Panc1 (cell line): Measurements from ENCODE around the gene ZRANB2. TPM values are rescaled to one million over a fixed set of nuclear protein-coding genes. Genes with fewer than 3 reads are reported as not detected.

ENCODE experiments used
- ATAC-seq: fragments of 200-7000 bp; cut with Tn5 transposase; 2 replicates; pipeline ENCODE4 v1.9.1; 2020; ENCODE audit warnings: mild to moderate bottlenecking, moderate library complexity
- BruUV-seq: library from RNA; stranded (reverse); fragments of 400-500 nt; replicated peaks from 2 replicates; lab custom pipeline; 2021; lab: Mats Ljungman, UMichigan
- CTCF ChIA-PET: fragments of 300-600 bp; sonication (Branson Sonifier 250); formaldehyde crosslinking; loops from one replicate; lab custom pipeline; 2022; ENCODE audit warnings: antibody characterized with exemption; lab: Charles Lee
- POLR2A ChIA-PET: fragments of 300-600 bp; sonication (Branson Sonifier 250); formaldehyde crosslinking; loops from one replicate; lab custom pipeline; 2022; ENCODE audit warnings: antibody characterized with exemption; lab: Charles Lee
- DNase-seq: peaks from one replicate; pipeline ENCODE4 v3.0.0-alpha.2; 2010; ENCODE audit warnings: low read depth, low spot score
- H3K27ac ChIP-seq: 2 replicates; pipeline ENCODE4 v1.5.1; 2011; ENCODE audit warnings: mild to moderate bottlenecking, low read length, inconsistent platforms
- H3K27me3 ChIP-seq: fragments of 200-500 bp; sonication (Bioruptor generic); 2 replicates; pipeline ENCODE4 v1.6.0; 2014; ENCODE audit warnings: low read length, inconsistent platforms; ENCODE audit not compliant: control insufficient read depth, insufficient read depth
- H3K36me3 ChIP-seq: fragments of 200-500 bp; sonication (Bioruptor generic); 2 replicates; pipeline ENCODE4 v1.5.1; 2014; ENCODE audit warnings: inconsistent platforms, mild to moderate bottlenecking, low read length, moderate library complexity; ENCODE audit not compliant: control insufficient read depth, insufficient read depth
- H3K4me1 ChIP-seq: 2 replicates; pipeline ENCODE4 v1.5.1; 2011; ENCODE audit warnings: inconsistent platforms, mild to moderate bottlenecking, low read length, moderate library complexity; ENCODE audit not compliant: control insufficient read depth, insufficient read depth
- H3K4me3 ChIP-seq, 2 experiments: 2 replicates each; pipeline ENCODE4 v1.5.1; 2011 to 2012; ENCODE audit warnings: low read depth in 2 of 2, low read length in 2 of 2, mild to moderate bottlenecking in 2 of 2, inconsistent platforms in 1 of 2, moderate library complexity in 1 of 2
- H3K9me3 ChIP-seq: fragments of 200-500 bp; sonication (Bioruptor generic); 2 replicates; pipeline ENCODE4 v1.5.1; 2014; ENCODE audit warnings: low read depth, mild to moderate bottlenecking, inconsistent platforms, low read length, moderate library complexity; ENCODE audit not compliant: control insufficient read depth, insufficient read depth
- CTCF ChIP-seq: fragments of 450-650 bp; IDR thresholded peaks from 2 replicates; pipeline ENCODE4 v1.5.1; 2017; ENCODE audit warnings: mild to moderate bottlenecking
- POLR2AphosphoS5 ChIP-seq: IDR thresholded peaks from 2 replicates; pipeline ENCODE4 v1.6.1; 2012; ENCODE audit warnings: mild to moderate bottlenecking, low read depth, low read length, moderate library complexity
- SIN3A ChIP-seq: IDR thresholded peaks from 2 replicates; pipeline ENCODE4 v1.6.1; 2012; ENCODE audit warnings: low read depth, mild to moderate bottlenecking, low read length, moderate library complexity, borderline replicate concordance; ENCODE audit not compliant: insufficient read depth
- TCF7L2 ChIP-seq: IDR thresholded peaks from 2 replicates; pipeline ENCODE4 v1.6.1; 2011; ENCODE audit warnings: mild to moderate bottlenecking, low read depth, low read length, inconsistent platforms
- in situ Hi-C: cut with HindIII; loops from 2 replicates; pipeline ENCODE4 v1.10.0; 2016; ENCODE audit warnings: low sequenced_read_pairs, low pct_unique_long_range_greater_than_20kb
- intact Hi-C: fragments of 100-400 bp; cut with micrococcal nuclease; formaldehyde crosslinking; loops from one replicate; pipeline ENCODE4 v1.10.0; 2022; ENCODE audit not compliant: unreplicated experiment
- total RNA-seq: library from RNA; stranded (reverse); gene quantifications from one replicate; pipeline ENCODE4 v1.2.1, GENCODE V29; 2021; ENCODE audit not compliant: unreplicated experiment
- TF ChIP-seq, protein P1 (sequence below), 2 experiments: IDR thresholded peaks; 2 replicates each; pipeline ENCODE4 v1.6.1; 2011 to 2012; ENCODE audit warnings: low read depth in 2 of 2, control low read depth in 1 of 2, low read length in 1 of 2, mild to moderate bottlenecking in 1 of 2, moderate library complexity in 1 of 2; ENCODE audit not compliant: insufficient read depth in 1 of 2

Gene ZRANB2
- total RNA-seq, 1 experiment from 2014 or later: 64.9 TPM

DNA sequence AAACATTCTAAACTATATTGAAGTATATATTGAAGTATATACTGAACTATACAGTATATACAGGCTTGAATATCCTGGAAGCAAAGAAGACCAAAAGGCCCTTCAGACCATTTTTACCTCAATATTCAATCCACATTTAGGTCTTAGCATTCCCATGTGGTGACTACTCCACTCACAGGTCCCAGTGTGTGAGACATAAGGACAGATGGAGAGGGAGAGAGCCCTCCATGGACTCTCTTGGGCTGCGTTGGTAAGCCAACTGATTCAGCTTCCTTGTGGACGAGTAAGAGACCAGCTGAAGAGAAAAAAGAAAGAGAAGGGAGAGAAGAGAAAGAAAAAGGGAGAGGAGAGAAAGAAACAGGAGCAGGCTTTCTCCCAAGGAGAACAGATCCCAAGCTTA, 37.3 kb upstream of the ZRANB2 start:
- H3K4me1 ChIP-seq: no peaks in the 10 kb centered on the region
- H3K9me3 ChIP-seq: no peaks in the 10 kb centered on the region
- ATAC-seq (no peak), DNase-seq (no peak)
- no peak for TF ChIP-seq TCF7L2
- no peak for TF ChIP-seq CTCF
- no peak for TF ChIP-seq SIN3A
- TF ChIP-seq POLR2AphosphoS5: no peak
- TF ChIP-seq, protein P1, sequence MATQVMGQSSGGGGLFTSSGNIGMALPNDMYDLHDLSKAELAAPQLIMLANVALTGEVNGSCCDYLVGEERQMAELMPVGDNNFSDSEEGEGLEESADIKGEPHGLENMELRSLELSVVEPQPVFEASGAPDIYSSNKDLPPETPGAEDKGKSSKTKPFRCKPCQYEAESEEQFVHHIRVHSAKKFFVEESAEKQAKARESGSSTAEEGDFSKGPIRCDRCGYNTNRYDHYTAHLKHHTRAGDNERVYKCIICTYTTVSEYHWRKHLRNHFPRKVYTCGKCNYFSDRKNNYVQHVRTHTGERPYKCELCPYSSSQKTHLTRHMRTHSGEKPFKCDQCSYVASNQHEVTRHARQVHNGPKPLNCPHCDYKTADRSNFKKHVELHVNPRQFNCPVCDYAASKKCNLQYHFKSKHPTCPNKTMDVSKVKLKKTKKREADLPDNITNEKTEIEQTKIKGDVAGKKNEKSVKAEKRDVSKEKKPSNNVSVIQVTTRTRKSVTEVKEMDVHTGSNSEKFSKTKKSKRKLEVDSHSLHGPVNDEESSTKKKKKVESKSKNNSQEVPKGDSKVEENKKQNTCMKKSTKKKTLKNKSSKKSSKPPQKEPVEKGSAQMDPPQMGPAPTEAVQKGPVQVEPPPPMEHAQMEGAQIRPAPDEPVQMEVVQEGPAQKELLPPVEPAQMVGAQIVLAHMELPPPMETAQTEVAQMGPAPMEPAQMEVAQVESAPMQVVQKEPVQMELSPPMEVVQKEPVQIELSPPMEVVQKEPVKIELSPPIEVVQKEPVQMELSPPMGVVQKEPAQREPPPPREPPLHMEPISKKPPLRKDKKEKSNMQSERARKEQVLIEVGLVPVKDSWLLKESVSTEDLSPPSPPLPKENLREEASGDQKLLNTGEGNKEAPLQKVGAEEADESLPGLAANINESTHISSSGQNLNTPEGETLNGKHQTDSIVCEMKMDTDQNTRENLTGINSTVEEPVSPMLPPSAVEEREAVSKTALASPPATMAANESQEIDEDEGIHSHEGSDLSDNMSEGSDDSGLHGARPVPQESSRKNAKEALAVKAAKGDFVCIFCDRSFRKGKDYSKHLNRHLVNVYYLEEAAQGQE (IDR thresholded peaks at IDR 0.05; ENCODE audit: insufficient read depth in 1 of 2, low read depth in 2 of 2, low read length in 1 of 2): no peak
- in situ Hi-C loops (no loop called here), intact Hi-C loops (no loop called here)
- no TSS peak for BruUV-seq
- H3K27me3 ChIP-seq: no peaks in the 10 kb centered on the region
- no peak overlapping the region for H3K27ac ChIP-seq
- ChIA-PET POLR2A (no interaction called here), CTCF (no interaction called here)
- H3K36me3 ChIP-seq: no peaks in the 10 kb centered on the region
- no peak overlapping the region for H3K4me3 ChIP-seq

GRCh38 chr1:71116729-71117128, 35.9 kb upstream of the ZRANB2 start:
- in situ Hi-C loops: no loop called here
- Histone ChIP-seq H3K9me3 (no peaks in the 10 kb centered on the region), H3K4me3 (no peak overlapping the region), H3K27me3 (no peaks in the 10 kb centered on the region), H3K27ac (no peak overlapping the region), H3K36me3 (no peaks in the 10 kb centered on the region), H3K4me1 (no peaks in the 10 kb centered on the region)
- BruUV-seq: no TSS peak
- ATAC-seq (no peak), DNase-seq (no peak)
- ChIA-PET POLR2A (no interaction called here), CTCF (no interaction called here)
- intact Hi-C loops: no loop called here
- TF ChIP-seq, protein P1 (IDR thresholded peaks at IDR 0.05; ENCODE audit: insufficient read depth in 1 of 2, low read depth in 2 of 2, low read length in 1 of 2): no peak
- no peak for TF ChIP-seq POLR2AphosphoS5
- no peak for TF ChIP-seq SIN3A
- TF ChIP-seq TCF7L2: no peak
- no peak for TF ChIP-seq CTCF
